ENCODE data around the gene ZNF329.
"Not testable (repeated sequence)": the region's sequence is repeated elsewhere in the genome, so short reads cannot be mapped to it uniquely, and the experiment has no call there.

ZNF329 gene

GRCh38 chr19:58150328-58150921 is at the start of gene ZNF329:
Gene ZNF329, minus strand, starts transcription at chr19:58150789. Its CDS starts 21,286 bp downstream, at chr19:58129503.
- FAIRE-seq: peak; percentile 62

GRCh38 chr19:58196901-58197616 is 46.5 kb upstream of the ZNF329 start:
- DNase-seq (ENCODE audit: low spot score) (no peak), FAIRE-seq (no peak)

More at GRCh38 chr19:58150328-58150921, at the start of gene ZNF329:
- peak; percentile 65 for DNase-seq (ENCODE audit: low spot score)

GRCh38 chr19:58183817-58184215 is 33.2 kb upstream of the ZNF329 start:
- no peak for DNase-seq (ENCODE audit: low spot score)
- no peak for FAIRE-seq

- DNase-seq (ENCODE audit: low spot score): peak; percentile 54
- no peak for FAIRE-seq
Observed at GRCh38 chr19:58182989-58183816, 32.6 kb upstream of the ZNF329 start, which contains the start of gene ZNF274. Gene ZNF274, plus strand, starts transcription at chr19:58183061. Its CDS starts 905 bp downstream, at chr19:58183966.

- DNase-seq (ENCODE audit: low spot score): no peak
- FAIRE-seq: no peak
Observed at GRCh38 chr19:58182577-58182988, 32.0 kb upstream of the ZNF329 start.

- DNase-seq (ENCODE audit: low spot score): peak; percentile 17
- FAIRE-seq: no peak
Observed at GRCh38 chr19:58181902-58182576, 31.4 kb upstream of the ZNF329 start.

GRCh38 chr19:58170860-58171259 is 20.3 kb upstream of the ZNF329 start:
- FAIRE-seq: no peak
- peak; percentile 20 for DNase-seq (ENCODE audit: low spot score)

GRCh38 chr19:58166708-58167280 is 16.2 kb upstream of the ZNF329 start:
- FAIRE-seq (no peak), DNase-seq (ENCODE audit: low spot score) (no peak)

GRCh38 chr19:58166268-58166667 is 15.7 kb upstream of the ZNF329 start:
- DNase-seq (ENCODE audit: low spot score) (no peak), FAIRE-seq (no peak)

GRCh38 chr19:58157045-58157728 is 6.6 kb upstream of the ZNF329 start:
- no peak for FAIRE-seq
- no peak for DNase-seq (ENCODE audit: low spot score)

- FAIRE-seq (no peak), DNase-seq (ENCODE audit: low spot score) (peak; percentile 76)
Observed at GRCh38 chr19:58154679-58155648, 4.4 kb upstream of the ZNF329 start.

GRCh38 chr19:58154287-58154678 is 3.7 kb upstream of the ZNF329 start:
- FAIRE-seq (no peak), DNase-seq (ENCODE audit: low spot score) (no peak)

GRCh38 chr19:58153386-58153785 is 2.8 kb upstream of the ZNF329 start:
- DNase-seq (ENCODE audit: low spot score) (no peak), FAIRE-seq (no peak)

GRCh38 chr19:58147475-58147874 is 3.1 kb downstream of the ZNF329 start:
- FAIRE-seq; DNase-seq (ENCODE audit: low spot score): not testable (repeated sequence)

GRCh38 chr19:58145849-58146248 is 4.7 kb downstream of the ZNF329 start:
- no peak for DNase-seq (ENCODE audit: low spot score)
- FAIRE-seq: no peak

- no peak for DNase-seq (ENCODE audit: low spot score)
- FAIRE-seq: no peak
Observed at GRCh38 chr19:58134244-58134643, 16.3 kb downstream of the ZNF329 start.

GRCh38 chr19:58129284-58129683 is 21.3 kb downstream of the ZNF329 start:
- FAIRE-seq: no peak
- DNase-seq (ENCODE audit: low spot score): no peak

GRCh38 chr19:58128041-58128685 is 22.4 kb downstream of the ZNF329 start:
- DNase-seq (ENCODE audit: low spot score) (no peak), FAIRE-seq (no peak)

- DNase-seq (ENCODE audit: low spot score): no peak
- no peak for FAIRE-seq
Observed at GRCh38 chr19:58123354-58123753, 27.2 kb downstream of the ZNF329 start.
